Activated CD8-positive, alpha-beta T cell treated with anti-CD3 and anti-CD28 coated beads, Interleukin-2, amount 10 ng/mL, durations not matched to agents 7 days and 5 days (primary cell): ENCODE measurements around the gene GID8. TPM values are rescaled to one million over a fixed set of nuclear protein-coding genes. Genes with fewer than 3 reads are reported as not detected.

Experiments
- ATAC-seq: fragments of 150-1000 bp; cut with Tn5 transposase; one replicate; pipeline ENCODE4 v1.10.0; 2021; ENCODE audit warnings: moderate library complexity
- CTCF ChIA-PET: fragments of 350-600 bp; sonication (Branson Sonifier 250); formaldehyde crosslinking; loops from one replicate; lab custom pipeline; 2021; ENCODE audit warnings: antibody characterized with exemption; lab: Charles Lee
- POLR2A ChIA-PET: fragments of 350-600 bp; sonication (Branson Sonifier 250); formaldehyde crosslinking; loops from one replicate; lab custom pipeline; 2021; ENCODE audit warnings: antibody characterized with exemption; lab: Charles Lee
- DNase-seq: peaks from one replicate; pipeline ENCODE4 v3.0.0-alpha.2; 2020
- H3K27ac Mint-ChIP-seq: one replicate; pipeline ENCODE4 v1.8.0; 2021; ENCODE audit warnings: mild to moderate bottlenecking, mixed read lengths
- H3K27me3 Mint-ChIP-seq: one replicate; pipeline ENCODE4 v1.8.0; 2021; ENCODE audit warnings: low read depth, mixed read lengths
- H3K36me3 Mint-ChIP-seq: one replicate; pipeline ENCODE4 v1.8.0; 2021; ENCODE audit warnings: low read depth, mixed read lengths
- H3K4me1 Mint-ChIP-seq: one replicate; pipeline ENCODE4 v1.8.0; 2021; ENCODE audit warnings: low read depth, mixed read lengths
- H3K4me3 Mint-ChIP-seq: one replicate; pipeline ENCODE4 v1.8.0; 2021; ENCODE audit warnings: mild to moderate bottlenecking, mixed read lengths
- H3K9me3 Mint-ChIP-seq: one replicate; pipeline ENCODE4 v1.8.0; 2022; ENCODE audit warnings: mixed read lengths; ENCODE audit not compliant: insufficient read depth
- total RNA-seq, 2 experiments: library from RNA; stranded (reverse); gene quantifications; one replicate each; pipeline ENCODE4 v1.2.3, GENCODE V29; 2021

GID8 gene
- total RNA-seq, 2 experiments from 2014 or later: 37.3 to 39.7 TPM

GRCh38 chr20:62952373-62952967 is 14.5 kb downstream of the GID8 start, which contains the start of gene SLC17A9:
Gene SLC17A9 (plus strand): TSS chr20:62952709. CDS start chr20:62952831, 122 bp downstream.
- ChIA-PET POLR2A (interaction anchor here (3.1 kb wide), 1 partner anchor 26 kb away, joined by 15 read pairs; the partner anchor contains the start of gene DIDO1), CTCF (interaction anchor here (1.0 to 2.2 kb wide), 3 partner anchors 8 to 45 kb away, joined by 3 to 15 read pairs (median 7); no protein-coding TSS in a partner anchor)
- H3K9me3 Mint-ChIP-seq: peaks cover 3% of the 10 kb centered on the region
- peak within 1 kb of the TSS; percentile 82 for H3K4me3 Mint-ChIP-seq
- peaks cover 47% of the 10 kb centered on the region for H3K36me3 Mint-ChIP-seq
- peak; percentile 64 for ATAC-seq
- peak; percentile 81 for DNase-seq
- H3K27ac Mint-ChIP-seq: peak within 1 kb of the TSS; percentile 94
- no peaks in the 10 kb centered on the region for H3K27me3 Mint-ChIP-seq
- peaks cover 45% of the 10 kb centered on the region for H3K4me1 Mint-ChIP-seq

GRCh38 chr20:62952968-62953838 is 15.3 kb downstream of the GID8 start:
- CTCF ChIA-PET: interaction anchor here (1.0 to 2.4 kb wide), 13 partner anchors 8 to 145 kb away, joined by 3 to 15 read pairs (median 7); partner anchors contain the start of gene GID8
- POLR2A ChIA-PET: interaction anchor here (0.6 to 3.1 kb wide), 7 partner anchors 15 to 35 kb away, joined by 3 to 25 read pairs (median 4); partner anchors contain the start of genes DIDO1 and GID8
- H3K9me3 Mint-ChIP-seq: peaks cover 3% of the 10 kb centered on the region
- peak overlapping the region; percentile 94 for H3K27ac Mint-ChIP-seq
- no peak for ATAC-seq
- H3K27me3 Mint-ChIP-seq: no peaks in the 10 kb centered on the region
- H3K36me3 Mint-ChIP-seq: peaks cover 47% of the 10 kb centered on the region
- H3K4me1 Mint-ChIP-seq: peaks cover 48% of the 10 kb centered on the region
- peak overlapping the region; percentile 82 for H3K4me3 Mint-ChIP-seq
- peak; percentile 38 for DNase-seq

- ATAC-seq: peak; percentile 89
- ChIA-PET CTCF (interaction anchor here (1.0 to 2.4 kb wide), 14 partner anchors 9 to 146 kb away, joined by 3 to 15 read pairs (median 7); partner anchors contain the start of gene GID8), POLR2A (interaction anchor here (0.6 to 3.1 kb wide), 8 partner anchors 16 to 69 kb away, joined by 3 to 25 read pairs (median 4); partner anchors contain the start of genes DIDO1 and GID8)
- Mint-ChIP-seq H3K4me1 (peaks cover 50% of the 10 kb centered on the region), H3K9me3 (no peaks in the 10 kb centered on the region), H3K27ac (peak overlapping the region; percentile 94), H3K4me3 (peak overlapping the region; percentile 82), H3K36me3 (peaks cover 38% of the 10 kb centered on the region), H3K27me3 (no peaks in the 10 kb centered on the region)
- DNase-seq: peak; percentile 93
These were observed 16.1 kb downstream of the GID8 start for GRCh38 chr20:62953839-62954703.

- POLR2A ChIA-PET: interaction anchor here (0.9 to 3.1 kb wide), 3 partner anchors 12 to 30 kb away, joined by 3 to 15 read pairs (median 4); partner anchors contain the start of genes DIDO1 and GID8
- Mint-ChIP-seq H3K27ac (no peak overlapping the region), H3K4me3 (no peak overlapping the region), H3K36me3 (peaks cover 27% of the 10 kb centered on the region), H3K4me1 (peaks cover 56% of the 10 kb centered on the region), H3K27me3 (no peaks in the 10 kb centered on the region), H3K9me3 (no peaks in the 10 kb centered on the region)
- ATAC-seq (no peak), DNase-seq (no peak)
- CTCF ChIA-PET: interaction anchor here (0.8 to 2.2 kb wide), 3 partner anchors 24 to 35 kb away, joined by 3 to 6 read pairs (median 5); no protein-coding TSS in a partner anchor
These were observed 17.8 kb downstream of the GID8 start for GRCh38 chr20:62955519-62956386.

GRCh38 chr20:62956387-62957135 is 18.6 kb downstream of the GID8 start:
- H3K4me1 Mint-ChIP-seq: peaks cover 52% of the 10 kb centered on the region
- POLR2A ChIA-PET: interaction anchor here (1.1 kb wide), 1 partner anchor 18 kb away, joined by 3 read pairs; the partner anchor contains the start of gene GID8
- H3K27me3 Mint-ChIP-seq: no peaks in the 10 kb centered on the region
- DNase-seq (no peak), ATAC-seq (no peak)
- no peaks in the 10 kb centered on the region for H3K9me3 Mint-ChIP-seq
- CTCF ChIA-PET: interaction anchor here (1.4 kb wide), 1 partner anchor 18 kb away, joined by 3 read pairs; no protein-coding TSS in a partner anchor
- no peak overlapping the region for H3K4me3 Mint-ChIP-seq
- peaks cover 22% of the 10 kb centered on the region for H3K36me3 Mint-ChIP-seq
- H3K27ac Mint-ChIP-seq: no peak overlapping the region

GRCh38 chr20:62957136-62958117 is 19.5 kb downstream of the GID8 start:
- H3K27ac Mint-ChIP-seq: peak overlapping the region; percentile 34
- POLR2A ChIA-PET: no interaction called here
- ATAC-seq (no peak), DNase-seq (no peak)
- CTCF ChIA-PET: interaction anchor here (1.4 kb wide), 1 partner anchor 17 kb away, joined by 3 read pairs; no protein-coding TSS in a partner anchor
- no peaks in the 10 kb centered on the region for H3K27me3 Mint-ChIP-seq
- no peaks in the 10 kb centered on the region for H3K9me3 Mint-ChIP-seq
- H3K4me3 Mint-ChIP-seq: no peak overlapping the region
- peaks cover 26% of the 10 kb centered on the region for H3K36me3 Mint-ChIP-seq
- peaks cover 44% of the 10 kb centered on the region for H3K4me1 Mint-ChIP-seq

GRCh38 chr20:62958388-62959100 is 20.6 kb downstream of the GID8 start:
- ChIA-PET POLR2A (no interaction called here), CTCF (interaction anchor here (1.5 kb wide), 1 partner anchor 41 kb away, joined by 4 read pairs; no protein-coding TSS in a partner anchor)
- peaks cover 38% of the 10 kb centered on the region for H3K4me1 Mint-ChIP-seq
- no peaks in the 10 kb centered on the region for H3K27me3 Mint-ChIP-seq
- DNase-seq (no peak), ATAC-seq (no peak)
- peaks cover 30% of the 10 kb centered on the region for H3K36me3 Mint-ChIP-seq
- H3K9me3 Mint-ChIP-seq: no peaks in the 10 kb centered on the region
- H3K4me3 Mint-ChIP-seq: no peak overlapping the region
- no peak overlapping the region for H3K27ac Mint-ChIP-seq

GRCh38 chr20:62959101-62959971 is 21.4 kb downstream of the GID8 start:
- peak overlapping the region; percentile 63 for H3K27ac Mint-ChIP-seq
- ChIA-PET CTCF (interaction anchor here (1.0 to 1.5 kb wide), 2 partner anchors 14 to 42 kb away, joined by 4 read pairs; no protein-coding TSS in a partner anchor), POLR2A (no interaction called here)
- no peaks in the 10 kb centered on the region for H3K27me3 Mint-ChIP-seq
- H3K4me1 Mint-ChIP-seq: peaks cover 31% of the 10 kb centered on the region
- DNase-seq (no peak), ATAC-seq (peak; percentile 34)
- peaks cover 30% of the 10 kb centered on the region for H3K36me3 Mint-ChIP-seq
- H3K9me3 Mint-ChIP-seq: no peaks in the 10 kb centered on the region
- no peak overlapping the region for H3K4me3 Mint-ChIP-seq
